IMR-90 (cell line): ENCODE results near the gene PRKCA.

Experiments
- BHLHE40 ChIP-seq: fragments of 150-350 bp; IDR thresholded peaks from 2 replicates; pipeline ENCODE4 v1.6.1; 2016; ENCODE audit warnings: mild to moderate bottlenecking, low read depth, low read length
- CEBPB ChIP-seq: IDR thresholded peaks from 2 replicates; pipeline ENCODE4 v1.6.1; 2012; ENCODE audit warnings: low read depth, low read length, improper control_type of control experiment
- CTCF ChIP-seq: conservative IDR thresholded peaks from 2 replicates; pipeline ENCODE4 v1.5.1; 2012; ENCODE audit warnings: mild to moderate bottlenecking, low read depth, low read length, improper control_type of control experiment
- ELK1 ChIP-seq: fragments of 150-350 bp; IDR thresholded peaks from 2 replicates; pipeline ENCODE4 v1.6.1; 2016; ENCODE audit warnings: low read depth, mild to moderate bottlenecking, low read length, moderate library complexity, borderline replicate concordance
- FOS ChIP-seq: fragments of 150-350 bp; IDR thresholded peaks from 2 replicates; pipeline ENCODE4 v1.6.1; 2016; ENCODE audit warnings: low read depth, low read length
- MAZ ChIP-seq: IDR thresholded peaks from 2 replicates; pipeline ENCODE4 v1.6.1; 2012; ENCODE audit warnings: low read depth, mild to moderate bottlenecking, low read length, improper control_type of control experiment, moderate library complexity, borderline replicate concordance
- POLR2A ChIP-seq: IDR thresholded peaks from 2 replicates; pipeline ENCODE4 v1.6.1; 2012; ENCODE audit warnings: mild to moderate bottlenecking, low read depth, low read length
- RAD21 ChIP-seq: IDR thresholded peaks from 2 replicates; pipeline ENCODE4 v1.6.1; 2012; ENCODE audit warnings: low read length, improper control_type of control experiment
- RCOR1 ChIP-seq: IDR thresholded peaks from 2 replicates; pipeline ENCODE4 v1.6.1; 2012; ENCODE audit warnings: mild to moderate bottlenecking, low read length, improper control_type of control experiment; ENCODE audit not compliant: insufficient replicate concordance
- RFX5 ChIP-seq: IDR thresholded peaks from 2 replicates; pipeline ENCODE4 v1.8.0; 2012; ENCODE audit warnings: low read depth, mild to moderate bottlenecking, low read length, moderate library complexity
- SMC3 ChIP-seq: fragments of 150-350 bp; IDR thresholded peaks from 2 replicates; pipeline ENCODE4 v1.6.1; 2016; ENCODE audit warnings: low read depth, mild to moderate bottlenecking, antibody characterized with exemption, low read length, moderate library complexity

GRCh38 chr17:66495035-66495434 lies 192.6 kb downstream of the PRKCA start:
- TF ChIP-seq POLR2A (no peak), CTCF (no peak), MAZ (no peak), CEBPB (no peak), BHLHE40 (no peak), ELK1 (no peak), FOS (no peak), SMC3 (no peak), RCOR1 (no peak), RAD21 (no peak), RFX5 (no peak)
